HG02973 (cell line): ENCODE measurements around the gene SLC26A2.
A peak's percentile ranks its signal among the peaks of the same experiment; 100 is the strongest.
"Not testable (repeated sequence)": the region's sequence is repeated elsewhere in the genome, so short reads cannot be mapped to it uniquely, and the experiment has no call there.

Experiments used
- ATAC-seq: cut with Tn5 transposase; IDR thresholded peaks from one replicate; pipeline ENCODE4 v1.9.1; 2021; ENCODE audit warnings: moderate library complexity; ENCODE audit not compliant: unreplicated experiment

Gene SLC26A2

GRCh38 chr5:149936700-149937091, 23.9 kb upstream of the SLC26A2 start:
- ATAC-seq, result no peak

- no peak for ATAC-seq
Observed at GRCh38 chr5:149937610-149938009, 22.9 kb upstream of the SLC26A2 start.

GRCh38 chr5:149938279-149938678, 22.3 kb upstream of the SLC26A2 start:
- no peak for ATAC-seq

- ATAC-seq, result no peak
Observed at GRCh38 chr5:149938791-149939358, 21.7 kb upstream of the SLC26A2 start.

- no peak for ATAC-seq
Observed at GRCh38 chr5:149939546-149939945, 21.0 kb upstream of the SLC26A2 start.

- ATAC-seq, result peak; percentile 88
Observed at GRCh38 chr5:149940077-149940574, 20.4 kb upstream of the SLC26A2 start.

- ATAC-seq, result no peak
Observed at GRCh38 chr5:149940941-149941644, 19.5 kb upstream of the SLC26A2 start.

GRCh38 chr5:149941795-149942194, 18.8 kb upstream of the SLC26A2 start:
- no peak for ATAC-seq

- ATAC-seq, result no peak
Observed at GRCh38 chr5:149942199-149942598, 18.4 kb upstream of the SLC26A2 start.

- ATAC-seq, result not testable (repeated sequence)
Observed at GRCh38 chr5:149942741-149943169, 17.8 kb upstream of the SLC26A2 start.

- not testable (repeated sequence) for ATAC-seq
Observed at GRCh38 chr5:149943177-149943949, 17.2 kb upstream of the SLC26A2 start.

- ATAC-seq, result no peak
Observed at GRCh38 chr5:149944666-149945065, 15.9 kb upstream of the SLC26A2 start, which contains the start of gene PDE6A. Gene PDE6A (minus strand): TSS chr5:149944793. CDS start chr5:149944673, 120 bp downstream.

GRCh38 chr5:149946118-149946517, 14.4 kb upstream of the SLC26A2 start:
- ATAC-seq, result no peak

GRCh38 chr5:149948993-149949392, 11.6 kb upstream of the SLC26A2 start:
- no peak for ATAC-seq

GRCh38 chr5:149951138-149951749, 9.3 kb upstream of the SLC26A2 start:
- ATAC-seq, result no peak

GRCh38 chr5:149953436-149954121, 7.0 kb upstream of the SLC26A2 start:
- no peak for ATAC-seq

- no peak for ATAC-seq
Observed at GRCh38 chr5:149954798-149955197, 5.8 kb upstream of the SLC26A2 start.

GRCh38 chr5:149956685-149957084, 3.9 kb upstream of the SLC26A2 start:
- no peak for ATAC-seq

GRCh38 chr5:149957855-149958254, 2.7 kb upstream of the SLC26A2 start:
- no peak for ATAC-seq

- no peak for ATAC-seq
Observed at GRCh38 chr5:149959406-149960236, 937 bp upstream of the SLC26A2 start.
